ENCODE data around the gene GRIA3.

DNA sequence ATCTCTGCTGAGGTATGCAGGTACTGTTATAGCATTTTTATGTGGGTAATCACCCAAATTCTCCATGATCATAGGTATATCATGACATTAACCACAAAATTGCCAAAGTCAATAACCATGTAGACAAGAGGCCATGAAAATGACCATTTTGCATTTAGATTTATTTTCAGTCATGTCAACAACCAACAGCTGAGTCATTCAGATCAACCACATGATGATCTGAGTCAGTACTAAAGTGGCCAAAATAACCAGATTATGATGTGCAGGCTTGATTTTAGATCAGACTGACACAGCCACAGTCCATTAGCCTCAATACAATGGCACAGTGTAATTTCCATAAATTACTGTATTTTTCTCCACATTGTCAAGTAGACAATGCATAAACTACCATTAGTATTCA, 240.5 kb downstream of the GRIA3 start:
- TF ChIP-seq CTCF (IDR thresholded peaks at IDR 0.05; ENCODE audit: insufficient read depth, low read depth, low read length) (no peak), EZH2 (IDR thresholded peaks at IDR 0.05; ENCODE audit: insufficient read depth, low read length) (no peak)
